AG09309 (cell line): ENCODE measurements around the gene RASA4B.

Experiments used
- DNase-seq: peaks from one replicate; pipeline ENCODE4 v3.0.0-alpha.2; 2010; ENCODE audit warnings: low read depth
- H3K4me3 ChIP-seq: 2 replicates; pipeline ENCODE4 v1.5.1; 2011; ENCODE audit warnings: mild to moderate bottlenecking, low read depth, low read length, moderate library complexity; ENCODE audit not compliant: control insufficient read depth
- TF ChIP-seq, protein P1 (sequence below): IDR thresholded peaks from 2 replicates; pipeline ENCODE4 v1.5.1; 2011; ENCODE audit warnings: mild to moderate bottlenecking, low read depth, low read length, inconsistent platforms; ENCODE audit not compliant: insufficient read depth, control insufficient read depth; ENCODE audit errors: missing control alignments

RASA4B gene

DNA sequence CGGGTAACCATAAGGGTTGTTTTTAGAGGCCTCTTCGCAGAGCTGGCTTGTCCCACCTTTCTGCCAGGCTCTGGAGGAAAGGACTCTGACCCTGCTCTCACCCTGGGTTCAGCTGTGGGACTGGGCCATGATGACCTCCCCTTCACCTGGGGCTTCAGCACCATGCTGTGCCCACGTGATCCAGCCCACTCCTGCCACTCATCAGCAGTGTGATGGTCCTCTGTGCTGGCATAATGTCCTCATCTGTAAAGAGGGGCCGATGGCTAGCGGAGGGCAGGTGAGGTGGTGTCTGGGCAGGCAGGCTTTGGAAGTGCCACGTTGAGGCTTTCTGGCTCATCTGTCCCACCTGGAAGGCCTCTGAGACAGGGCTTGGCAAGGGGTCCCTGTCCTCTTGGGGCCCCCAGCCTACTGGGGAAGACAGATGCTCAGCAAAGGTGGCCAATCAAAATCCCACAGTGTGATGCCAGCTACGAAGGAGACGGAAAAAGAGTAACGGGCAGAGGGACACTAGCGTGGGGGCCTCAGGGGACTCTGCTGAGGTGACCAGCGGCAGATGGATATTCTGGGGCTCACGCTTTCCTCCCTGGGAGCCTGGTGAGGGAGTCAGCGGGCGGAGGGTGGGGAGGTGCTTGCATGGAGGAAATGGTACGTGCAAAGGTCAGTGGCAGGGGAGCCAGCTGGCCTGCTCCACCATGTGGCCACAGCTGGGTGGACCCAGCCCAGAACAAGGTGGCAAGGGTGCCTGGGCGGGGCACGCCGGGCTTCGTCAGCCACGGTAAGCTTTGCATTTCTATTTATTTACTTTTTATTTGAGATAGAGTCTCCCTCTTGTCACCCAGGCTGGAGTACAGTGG lies 47.4 kb downstream of the RASA4B start:
- TF ChIP-seq, protein P1, sequence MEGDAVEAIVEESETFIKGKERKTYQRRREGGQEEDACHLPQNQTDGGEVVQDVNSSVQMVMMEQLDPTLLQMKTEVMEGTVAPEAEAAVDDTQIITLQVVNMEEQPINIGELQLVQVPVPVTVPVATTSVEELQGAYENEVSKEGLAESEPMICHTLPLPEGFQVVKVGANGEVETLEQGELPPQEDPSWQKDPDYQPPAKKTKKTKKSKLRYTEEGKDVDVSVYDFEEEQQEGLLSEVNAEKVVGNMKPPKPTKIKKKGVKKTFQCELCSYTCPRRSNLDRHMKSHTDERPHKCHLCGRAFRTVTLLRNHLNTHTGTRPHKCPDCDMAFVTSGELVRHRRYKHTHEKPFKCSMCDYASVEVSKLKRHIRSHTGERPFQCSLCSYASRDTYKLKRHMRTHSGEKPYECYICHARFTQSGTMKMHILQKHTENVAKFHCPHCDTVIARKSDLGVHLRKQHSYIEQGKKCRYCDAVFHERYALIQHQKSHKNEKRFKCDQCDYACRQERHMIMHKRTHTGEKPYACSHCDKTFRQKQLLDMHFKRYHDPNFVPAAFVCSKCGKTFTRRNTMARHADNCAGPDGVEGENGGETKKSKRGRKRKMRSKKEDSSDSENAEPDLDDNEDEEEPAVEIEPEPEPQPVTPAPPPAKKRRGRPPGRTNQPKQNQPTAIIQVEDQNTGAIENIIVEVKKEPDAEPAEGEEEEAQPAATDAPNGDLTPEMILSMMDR: no peak
- DNase-seq: no peak
- no peak overlapping the region for H3K4me3 ChIP-seq

GRCh38 chr7:102469351-102469971 lies 48.1 kb downstream of the RASA4B start:
- DNase-seq: no peak
- H3K4me3 ChIP-seq: no peak overlapping the region
- TF ChIP-seq, protein P1: no peak

- H3K4me3 ChIP-seq: no peak overlapping the region
- no peak for DNase-seq
- TF ChIP-seq, protein P1: no peak
These were observed 48.9 kb downstream of the RASA4B start for GRCh38 chr7:102468478-102469350.

DNA sequence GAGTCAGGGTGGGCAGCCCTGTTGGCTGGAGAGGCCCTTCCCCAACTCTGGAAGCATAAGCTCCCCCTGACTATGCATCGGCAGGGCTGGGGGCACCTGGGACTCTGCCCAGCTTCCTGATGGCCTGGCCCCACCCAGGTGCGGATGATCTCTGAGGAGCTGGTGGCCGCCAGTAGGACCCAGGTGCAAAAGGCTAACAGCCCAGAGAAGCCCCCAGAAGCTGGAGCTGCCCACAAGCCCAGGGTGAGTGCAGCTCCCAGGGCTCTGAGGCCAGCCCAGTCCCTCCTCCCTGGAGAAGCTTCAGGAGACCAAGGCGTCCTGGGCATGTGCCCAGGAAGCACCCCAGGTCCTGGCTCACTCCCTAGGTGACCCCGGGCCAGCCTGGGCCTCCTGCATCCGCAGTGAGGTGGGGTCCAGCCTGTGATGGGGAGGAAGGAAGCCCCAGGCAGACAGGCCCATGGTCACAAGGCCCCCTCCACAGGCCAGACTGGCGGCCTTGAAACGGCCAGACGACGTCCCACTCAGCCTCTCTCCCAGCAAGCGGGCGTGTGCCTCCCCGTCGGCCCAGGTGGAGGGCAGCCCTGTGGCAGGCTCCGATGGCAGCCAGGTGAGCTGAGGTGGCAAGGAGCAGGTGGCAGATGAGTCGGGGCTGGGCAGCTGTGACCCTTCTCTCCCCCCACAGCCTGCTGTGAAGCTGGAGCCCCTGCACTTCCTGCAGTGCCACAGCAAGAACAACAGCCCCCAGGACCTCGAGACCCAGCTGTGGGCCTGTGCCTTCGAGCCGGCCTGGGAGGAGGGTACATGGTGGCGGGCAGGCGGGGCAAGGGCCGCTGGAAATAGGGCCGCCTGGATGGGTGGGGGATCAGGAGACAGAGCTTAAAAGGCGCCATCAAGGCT lies 49.7 kb downstream of the RASA4B start:
- H3K4me3 ChIP-seq: no peak overlapping the region
- TF ChIP-seq, protein P1: no peak
- DNase-seq: no peak

GRCh38 chr7:102466097-102466496 lies 51.5 kb downstream of the RASA4B start:
- no peak for DNase-seq
- TF ChIP-seq, protein P1: no peak
- peak overlapping the region; percentile 75 for H3K4me3 ChIP-seq
